B cell (primary cell): ENCODE measurements around the gene CDKN2C. TPM values are rescaled to one million over a fixed set of nuclear protein-coding genes. Genes with fewer than 3 reads are reported as not detected.
"Not testable (repeated sequence)": the region's sequence is repeated elsewhere in the genome, so short reads cannot be mapped to it uniquely, and the experiment has no call there.

Experiments
- ATAC-seq: fragments of 200-7000 bp; cut with Tn5 transposase; one replicate; pipeline ENCODE4 v1.10.0; 2021; ENCODE audit warnings: low read depth, mild to moderate bottlenecking, moderate number of reproducible peaks, moderate library complexity
- CTCF ChIA-PET: fragments of 350-600 bp; sonication (Branson Sonifier 250); formaldehyde crosslinking; loops from one replicate; lab custom pipeline; 2021; ENCODE audit warnings: antibody characterized with exemption, inconsistent platforms; lab: Charles Lee
- POLR2A ChIA-PET: fragments of 350-600 bp; sonication (Branson Sonifier 250); formaldehyde crosslinking; loops from one replicate; lab custom pipeline; 2021; ENCODE audit warnings: antibody characterized with exemption; lab: Charles Lee
- DNase-seq: peaks from one replicate; pipeline ENCODE4 v3.0.0; 2013
- H2AFZ ChIP-seq: 2 replicates; pipeline ENCODE4 v1.6.1; 2012; ENCODE audit warnings: mild to moderate bottlenecking, low read depth, low read length; ENCODE audit not compliant: insufficient read depth, poor library complexity, severe bottlenecking
- H3K27ac ChIP-seq, 2 donors: 1 replicate in 1 of 2; 2 replicates in 1 of 2; pipeline ENCODE4 v1.5.1; 2012 to 2013; ENCODE audit warnings: low read length in 2 of 2, mild to moderate bottlenecking in 2 of 2, moderate library complexity in 1 of 2
- H3K27me3 ChIP-seq, 4 experiments: fragments of 200-600 bp in 1 of 4; sonication (generic) in 1 of 4; replicated peaks in 1 of 4; 1 replicate in 2 of 4; 2 replicates in 2 of 4; pipeline versions ENCODE4 v1.6.1 to v1.7.0; 2013 to 2016; ENCODE audit warnings: low read length in 3 of 4, mild to moderate bottlenecking in 2 of 4, mixed read lengths in 1 of 4, moderate library complexity in 1 of 4; ENCODE audit not compliant: insufficient read depth in 4 of 4, control insufficient read depth in 3 of 4; ENCODE audit errors: control extremely low read depth in 1 of 4
- H3K36me3 ChIP-seq, 2 experiments: replicated peaks in 1 of 2; 1 replicate in 1 of 2; 2 replicates in 1 of 2; pipeline versions ENCODE4 v1.6.1 to v1.7.1; 2013; ENCODE audit warnings: low read length in 1 of 2; ENCODE audit not compliant: insufficient read depth in 2 of 2, control insufficient read depth in 1 of 2; ENCODE audit errors: control extremely low read depth in 1 of 2, extremely low read depth in 1 of 2
- H3K4me1 ChIP-seq, 2 donors: fragments of 200-600 bp in 1 of 2; sonication (generic) in 1 of 2; 1 replicate in 1 of 2; 2 replicates in 1 of 2; pipeline versions ENCODE4 v1.5.1 to v1.6.1; 2013 to 2017; ENCODE audit warnings: low read length in 2 of 2; ENCODE audit not compliant: control insufficient read depth in 2 of 2, insufficient read depth in 2 of 2
- H3K4me2 ChIP-seq: replicated peaks from 2 replicates; pipeline ENCODE3; 2012; ENCODE audit warnings: mild to moderate bottlenecking, low read depth, low read length; ENCODE audit not compliant: poor library complexity, severe bottlenecking
- H3K4me3 ChIP-seq, 5 experiments: fragments of 200-600 bp in 1 of 5; sonication (generic) in 1 of 5; 1 replicate in 3 of 5; 2 replicates in 2 of 5; pipeline versions ENCODE4 v1.5.1 to v1.7.0; 2011 to 2016; ENCODE audit warnings: low read length in 4 of 5, mild to moderate bottlenecking in 4 of 5, low read depth in 2 of 5, control low read depth in 1 of 5, moderate library complexity in 1 of 5; ENCODE audit not compliant: insufficient read depth in 1 of 5; ENCODE audit errors: control extremely low read depth in 1 of 5, extremely low read depth in 1 of 5
- H3K79me2 ChIP-seq: fragments of 200-600 bp; sonication (generic); one replicate; pipeline ENCODE4 v1.6.0; 2016; ENCODE audit warnings: low read length; ENCODE audit not compliant: control insufficient read depth, insufficient read depth
- H3K9ac ChIP-seq: fragments of 200-600 bp; sonication (generic); 2 replicates; pipeline ENCODE4 v1.6.1; 2017; ENCODE audit warnings: mild to moderate bottlenecking, low read length, moderate library complexity
- H3K9me3 ChIP-seq, 3 donors: one replicate each; pipeline versions ENCODE4 v1.6.1 to v1.7.1; 2013; ENCODE audit warnings: low read length in 2 of 3; ENCODE audit not compliant: control insufficient read depth in 2 of 3, insufficient read depth in 1 of 3; ENCODE audit errors: control extremely low read depth in 1 of 3
- H4K20me1 ChIP-seq: 2 replicates; pipeline ENCODE4 v1.6.0; 2012; ENCODE audit warnings: mild to moderate bottlenecking, low read length; ENCODE audit not compliant: insufficient read depth, control insufficient read depth, poor library complexity, severe bottlenecking
- H3K27ac Mint-ChIP-seq: one replicate; pipeline ENCODE4 v1.8.0; 2021; ENCODE audit warnings: mixed read lengths
- H3K27me3 Mint-ChIP-seq: one replicate; pipeline ENCODE4 v1.8.0; 2021; ENCODE audit warnings: mixed read lengths
- H3K4me1 Mint-ChIP-seq: one replicate; pipeline ENCODE4 v1.8.0; 2021; ENCODE audit warnings: mixed read lengths
- H3K4me3 Mint-ChIP-seq: one replicate; pipeline ENCODE4 v1.8.0; 2021; ENCODE audit warnings: mixed read lengths
- H3K9me3 Mint-ChIP-seq: one replicate; pipeline ENCODE4 v1.8.0; 2022; ENCODE audit warnings: mixed read lengths; ENCODE audit not compliant: insufficient read depth
- EZH2 ChIP-seq: IDR thresholded peaks from 2 replicates; pipeline ENCODE4 v1.6.1; 2012; ENCODE audit warnings: borderline replicate concordance, low read depth, mild to moderate bottlenecking, moderate library complexity, low read length; ENCODE audit not compliant: insufficient read depth, poor library complexity, severe bottlenecking
- WGBS: methylation state at CpG from one replicate; pipeline ENCODE4 v1.1.5; 2013; ENCODE audit warnings: missing lambda C conversion rate; ENCODE audit not compliant: insufficient coverage; 5-methylcytosine and 5-hydroxymethylcytosine counted together
- intact Hi-C: fragments of 100-400 bp; cut with micrococcal nuclease; formaldehyde crosslinking; loops from one replicate; pipeline ENCODE4 v1.10.0; 2022
- polyA plus RNA-seq: library from polyadenylated mRNA; depleted of rRNA; stranded (reverse); fragments of >200 nt; gene quantifications from 2 replicates; pipeline ENCODE4 v1.2.3, GENCODE V29; 2012
- total RNA-seq, 2 donors: library from RNA; stranded (reverse); fragments of 120-200 nt in 1 of 2; gene quantifications; 1 replicate in 1 of 2; 2 replicates in 1 of 2; pipeline versions ENCODE4 v1.2.3 to v1.2.4, GENCODE V29; 2013 to 2022
- TF ChIP-seq, protein P1 (sequence below): fragments of 200-600 bp; IDR thresholded peaks from one replicate; pipeline ENCODE4 v1.8.0; 2022; ENCODE audit warnings: antibody characterized with exemption, mild to moderate bottlenecking

The CDKN2C gene
- total and polyA plus RNA-seq, 2 donors (not counting 1 experiment from before 2014, with no cell fraction given), result 1.5 to 1.7 TPM

DNA sequence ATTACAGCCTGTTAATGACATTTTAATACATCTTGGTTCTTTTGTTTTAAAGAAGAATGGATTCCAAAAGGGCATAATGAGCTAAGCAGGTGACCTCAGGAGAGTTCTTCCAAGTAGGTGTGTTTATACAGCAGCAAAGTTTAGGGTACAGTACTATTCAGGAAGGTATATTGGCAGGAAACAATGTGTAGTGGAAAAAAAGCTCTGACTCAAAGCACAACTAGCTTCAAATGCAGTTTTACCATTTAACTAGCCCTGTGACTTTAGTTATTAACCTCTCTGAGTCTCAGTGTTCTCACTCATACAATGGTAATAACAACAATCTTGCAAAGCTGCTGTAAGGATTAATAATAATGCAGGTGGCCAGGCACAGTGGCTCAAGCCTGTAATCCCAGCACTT lies 39.9 kb upstream of the CDKN2C start:
- H3K4me3 Mint-ChIP-seq, result no peak overlapping the region
- H3K79me2 ChIP-seq, result peaks cover 11% of the 10 kb centered on the region
- ChIA-PET POLR2A (no interaction called here), CTCF (interaction anchor here (0.6 to 3.2 kb wide), 24 partner anchors 8 to 1041 kb away, joined by 3 to 72 read pairs (median 6); partner anchors contain the start of genes CDKN2C and FAF1)
- H3K27ac Mint-ChIP-seq, result no peak overlapping the region
- intact Hi-C loops, result no loop called here
- ATAC-seq, result no peak
- H3K4me1 Mint-ChIP-seq, result peaks cover 21% of the 10 kb centered on the region
- no peak overlapping the region for H3K4me3 ChIP-seq
- H3K4me2 ChIP-seq, result no peak overlapping the region
- H3K36me3 ChIP-seq, result no peaks in the 10 kb centered on the region
- H3K4me1 ChIP-seq, result no peaks in the 10 kb centered on the region
- H3K9me3 ChIP-seq, result peaks cover 0 to 12% (median 2%) of the 10 kb centered on the region in 3 donors
- no peaks in the 10 kb centered on the region for H3K27me3 ChIP-seq
- H3K9ac ChIP-seq, result no peak overlapping the region
- TF ChIP-seq, protein P1, sequence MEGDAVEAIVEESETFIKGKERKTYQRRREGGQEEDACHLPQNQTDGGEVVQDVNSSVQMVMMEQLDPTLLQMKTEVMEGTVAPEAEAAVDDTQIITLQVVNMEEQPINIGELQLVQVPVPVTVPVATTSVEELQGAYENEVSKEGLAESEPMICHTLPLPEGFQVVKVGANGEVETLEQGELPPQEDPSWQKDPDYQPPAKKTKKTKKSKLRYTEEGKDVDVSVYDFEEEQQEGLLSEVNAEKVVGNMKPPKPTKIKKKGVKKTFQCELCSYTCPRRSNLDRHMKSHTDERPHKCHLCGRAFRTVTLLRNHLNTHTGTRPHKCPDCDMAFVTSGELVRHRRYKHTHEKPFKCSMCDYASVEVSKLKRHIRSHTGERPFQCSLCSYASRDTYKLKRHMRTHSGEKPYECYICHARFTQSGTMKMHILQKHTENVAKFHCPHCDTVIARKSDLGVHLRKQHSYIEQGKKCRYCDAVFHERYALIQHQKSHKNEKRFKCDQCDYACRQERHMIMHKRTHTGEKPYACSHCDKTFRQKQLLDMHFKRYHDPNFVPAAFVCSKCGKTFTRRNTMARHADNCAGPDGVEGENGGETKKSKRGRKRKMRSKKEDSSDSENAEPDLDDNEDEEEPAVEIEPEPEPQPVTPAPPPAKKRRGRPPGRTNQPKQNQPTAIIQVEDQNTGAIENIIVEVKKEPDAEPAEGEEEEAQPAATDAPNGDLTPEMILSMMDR, result no peak
- TF ChIP-seq EZH2, result no peak
- H4K20me1 ChIP-seq, result peaks cover 9% of the 10 kb centered on the region
- H2AFZ ChIP-seq, result no peak overlapping the region
- H3K27ac ChIP-seq, result no peak overlapping the region
- DNase-seq, result no peak
- peaks cover 2% of the 10 kb centered on the region for H3K9me3 Mint-ChIP-seq
- no peaks in the 10 kb centered on the region for H3K27me3 Mint-ChIP-seq

DNA sequence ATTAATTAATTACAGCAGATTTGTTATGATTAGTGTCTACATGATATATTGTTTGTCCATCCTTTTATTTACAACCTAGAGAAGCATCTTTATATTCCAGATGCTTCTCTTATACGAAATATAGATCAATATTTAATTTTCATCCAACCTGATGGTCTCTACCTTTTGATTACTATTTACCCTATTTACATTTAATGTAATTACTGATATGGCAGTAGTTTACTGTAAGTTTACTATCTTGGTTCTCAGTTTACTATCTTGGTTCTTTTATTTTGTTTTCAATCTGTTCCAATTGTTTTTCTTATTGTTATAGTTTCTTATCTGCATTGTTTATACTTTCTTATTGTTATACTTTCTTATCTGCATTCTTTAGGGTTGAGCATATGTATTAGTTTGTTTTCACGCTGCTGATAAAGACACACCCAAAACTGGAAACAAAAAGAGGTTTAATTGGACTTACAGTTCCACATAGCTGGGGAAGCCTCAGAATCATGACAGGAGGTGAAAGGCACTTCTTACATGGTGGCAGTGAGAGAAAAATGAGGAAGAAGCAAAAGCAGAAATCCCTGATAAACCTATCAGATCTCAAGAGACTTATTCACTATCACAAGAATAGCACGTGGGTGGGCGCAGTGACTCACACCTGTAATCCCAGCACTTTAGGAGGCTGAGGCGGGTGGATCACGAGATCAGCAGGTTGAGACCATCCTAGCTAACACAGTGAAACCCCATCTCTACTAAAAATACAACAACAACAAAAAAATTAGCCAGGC lies 38.9 kb upstream of the CDKN2C start:
- ChIA-PET CTCF (interaction anchor here (0.6 to 3.2 kb wide), 5 partner anchors 14 to 260 kb away, joined by 3 to 72 read pairs (median 18); partner anchors contain the start of gene CDKN2C), POLR2A (no interaction called here)
- no peak overlapping the region for H3K27ac ChIP-seq
- Mint-ChIP-seq H3K27ac (peak overlapping the region; percentile 56), H3K4me3 (peak overlapping the region; percentile 17), H3K9me3 (peaks cover 2% of the 10 kb centered on the region), H3K4me1 (peaks cover 27% of the 10 kb centered on the region), H3K27me3 (no peaks in the 10 kb centered on the region)
- peaks cover 2% of the 10 kb centered on the region for H3K79me2 ChIP-seq
- H3K4me2 ChIP-seq, result no peak overlapping the region
- H3K4me1 ChIP-seq, result peaks cover 0 to 3% of the 10 kb centered on the region in 2 donors
- no peak for ATAC-seq
- no peak overlapping the region for H3K4me3 ChIP-seq
- no peaks in the 10 kb centered on the region for H3K27me3 ChIP-seq
- H3K36me3 ChIP-seq, result no peaks in the 10 kb centered on the region
- peaks cover 0 to 12% (median 2%) of the 10 kb centered on the region in 3 donors for H3K9me3 ChIP-seq
- DNase-seq, result peak; percentile 24
- H3K9ac ChIP-seq, result no peak overlapping the region
- intact Hi-C loops, result no loop called here
- TF ChIP-seq, protein P1, result no peak
- TF ChIP-seq EZH2, result no peak
- WGBS, result 55% methylated on average over 4 of the region's 6 CpGs
- no peak overlapping the region for H2AFZ ChIP-seq
- H4K20me1 ChIP-seq, result peaks cover 13% of the 10 kb centered on the region

GRCh38 chr1:50932043-50932442 lies 38.0 kb upstream of the CDKN2C start:
- 100% methylated on average over 3 of the region's 4 CpGs for WGBS
- H3K4me3 Mint-ChIP-seq, DNase-seq, CTCF ChIA-PET, H2AFZ ChIP-seq, H3K9ac ChIP-seq, intact Hi-C loops, H3K27ac ChIP-seq, POLR2A ChIA-PET, H3K36me3 ChIP-seq, H3K79me2 ChIP-seq, H3K4me2 ChIP-seq, H3K27me3 ChIP-seq, H3K4me3 ChIP-seq, ATAC-seq, H3K9me3 Mint-ChIP-seq, H3K27me3 Mint-ChIP-seq, H3K27ac Mint-ChIP-seq: not testable (repeated sequence)
- H3K9me3 ChIP-seq, result peaks cover 0 to 12% (median 2%) of the 10 kb centered on the region in 3 donors
- H3K4me1 Mint-ChIP-seq, result peaks cover 35% of the 10 kb centered on the region
- H4K20me1 ChIP-seq, result peaks cover 21% of the 10 kb centered on the region
- H3K4me1 ChIP-seq, result peaks cover 0 to 11% of the 10 kb centered on the region in 2 donors
